HL-60/S4 treated with retinoic acid at 250 ng/mL for 4 days and 3 days (cell line): ENCODE data around the gene OPRM1.
"Not testable (repeated sequence)": the region's sequence is repeated elsewhere in the genome, so short reads cannot be mapped to it uniquely, and the experiment has no call there.

Source experiments
- in situ Hi-C: fragments of 300-500 bp; cut with MboI; formaldehyde crosslinking; loops from 2 replicates; pipeline ENCODE4 v1.7.0; 2022; ENCODE audit warnings: low sequenced_read_pairs

The OPRM1 gene

DNA sequence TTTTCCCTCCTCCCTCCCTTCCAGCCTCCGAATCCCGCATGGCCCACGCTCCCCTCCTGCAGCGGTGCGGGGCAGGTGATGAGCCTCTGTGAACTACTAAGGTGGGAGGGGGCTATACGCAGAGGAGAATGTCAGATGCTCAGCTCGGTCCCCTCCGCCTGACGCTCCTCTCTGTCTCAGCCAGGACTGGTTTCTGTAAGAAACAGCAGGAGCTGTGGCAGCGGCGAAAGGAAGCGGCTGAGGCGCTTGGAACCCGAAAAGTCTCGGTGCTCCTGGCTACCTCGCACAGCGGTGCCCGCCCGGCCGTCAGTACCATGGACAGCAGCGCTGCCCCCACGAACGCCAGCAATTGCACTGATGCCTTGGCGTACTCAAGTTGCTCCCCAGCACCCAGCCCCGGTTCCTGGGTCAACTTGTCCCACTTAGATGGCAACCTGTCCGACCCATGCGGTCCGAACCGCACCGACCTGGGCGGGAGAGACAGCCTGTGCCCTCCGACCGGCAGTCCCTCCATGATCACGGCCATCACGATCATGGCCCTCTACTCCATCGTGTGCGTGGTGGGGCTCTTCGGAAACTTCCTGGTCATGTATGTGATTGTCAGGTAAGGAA is at the start of gene OPRM1:
Gene OPRM1, plus strand, starts transcription at position 10 of the 612 bp plus-strand sequence. Its CDS starts 305 bp downstream, at position 315.
- in situ Hi-C loops = no loop called here

DNA sequence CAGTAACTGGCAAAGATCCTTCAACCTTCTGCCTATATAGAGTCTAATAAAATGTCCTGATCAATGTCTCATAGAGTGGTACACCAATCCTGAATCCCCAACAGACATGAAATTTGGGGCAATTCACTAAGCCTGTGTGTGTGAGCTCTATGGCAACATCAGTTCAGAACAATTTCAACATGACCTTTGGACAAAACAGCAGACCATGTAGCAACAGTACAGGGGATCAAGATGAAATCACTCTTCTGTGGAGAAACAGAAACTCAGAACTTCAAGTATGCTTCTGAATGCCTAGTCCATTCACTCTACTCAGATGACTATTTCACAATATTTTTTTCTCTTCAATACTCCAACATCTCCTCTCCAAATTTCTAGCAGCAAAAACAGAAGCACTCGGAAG is 49.1 kb upstream of the OPRM1 start:
- in situ Hi-C loops = no loop called here

DNA sequence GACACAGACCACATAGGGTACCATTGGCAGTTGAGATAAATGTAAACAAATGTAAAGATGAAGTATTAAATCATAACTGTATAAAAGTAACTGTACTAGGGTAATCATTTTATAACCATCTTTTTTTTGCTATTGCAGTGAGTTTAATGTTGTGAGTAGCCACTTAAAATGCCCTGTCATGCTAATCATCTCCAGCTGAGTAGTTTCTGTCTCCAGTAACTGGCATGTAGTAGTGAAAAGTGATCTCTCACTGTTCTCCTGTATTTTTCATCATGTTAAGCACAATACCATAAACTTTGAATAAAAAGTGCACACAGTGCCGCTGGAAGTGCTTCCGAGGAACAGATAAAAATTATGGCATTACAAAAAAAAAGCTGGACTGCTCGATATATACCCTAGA is 45.0 kb upstream of the OPRM1 start:
- in situ Hi-C loops = no loop called here

DNA sequence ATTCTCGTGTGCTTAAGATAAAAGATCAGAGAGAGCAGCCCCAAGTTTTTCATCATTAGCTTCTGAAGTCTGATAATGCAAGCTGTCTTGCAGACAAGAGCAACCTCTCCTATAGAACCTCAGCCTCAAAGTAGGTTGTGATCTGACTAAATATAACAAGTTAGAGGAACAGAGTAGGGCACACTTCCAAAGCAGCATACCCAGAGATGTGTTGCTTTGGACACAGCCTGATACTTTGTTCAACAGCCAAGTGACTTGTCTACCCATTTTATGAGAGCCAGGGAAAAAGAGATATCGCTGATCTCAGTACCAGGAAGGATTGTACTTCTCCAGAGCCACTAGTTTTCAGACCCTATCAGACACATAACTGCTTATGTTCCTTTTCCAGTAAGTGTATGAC is 44.2 kb upstream of the OPRM1 start:
- in situ Hi-C loops = no loop called here

DNA sequence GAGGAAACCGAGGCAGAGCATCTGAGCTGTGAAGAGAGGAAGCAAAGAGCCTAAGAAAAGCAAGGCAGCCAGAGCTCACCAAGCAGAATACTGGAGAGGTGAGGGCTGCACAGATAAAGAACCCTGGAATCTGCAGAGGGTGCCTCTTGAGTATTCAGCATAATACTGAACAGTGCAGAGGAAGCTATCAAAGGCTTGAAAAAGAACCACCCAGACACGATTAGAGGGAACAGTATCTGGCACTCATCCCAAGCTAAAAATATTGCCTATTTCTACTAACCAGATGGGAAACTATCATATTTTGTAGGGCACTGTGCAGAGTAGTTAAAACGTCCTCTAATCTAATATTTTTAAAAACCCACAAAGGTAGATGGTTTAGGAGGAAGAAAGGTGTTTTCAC is 41.8 kb upstream of the OPRM1 start:
- in situ Hi-C loops = no loop called here

DNA sequence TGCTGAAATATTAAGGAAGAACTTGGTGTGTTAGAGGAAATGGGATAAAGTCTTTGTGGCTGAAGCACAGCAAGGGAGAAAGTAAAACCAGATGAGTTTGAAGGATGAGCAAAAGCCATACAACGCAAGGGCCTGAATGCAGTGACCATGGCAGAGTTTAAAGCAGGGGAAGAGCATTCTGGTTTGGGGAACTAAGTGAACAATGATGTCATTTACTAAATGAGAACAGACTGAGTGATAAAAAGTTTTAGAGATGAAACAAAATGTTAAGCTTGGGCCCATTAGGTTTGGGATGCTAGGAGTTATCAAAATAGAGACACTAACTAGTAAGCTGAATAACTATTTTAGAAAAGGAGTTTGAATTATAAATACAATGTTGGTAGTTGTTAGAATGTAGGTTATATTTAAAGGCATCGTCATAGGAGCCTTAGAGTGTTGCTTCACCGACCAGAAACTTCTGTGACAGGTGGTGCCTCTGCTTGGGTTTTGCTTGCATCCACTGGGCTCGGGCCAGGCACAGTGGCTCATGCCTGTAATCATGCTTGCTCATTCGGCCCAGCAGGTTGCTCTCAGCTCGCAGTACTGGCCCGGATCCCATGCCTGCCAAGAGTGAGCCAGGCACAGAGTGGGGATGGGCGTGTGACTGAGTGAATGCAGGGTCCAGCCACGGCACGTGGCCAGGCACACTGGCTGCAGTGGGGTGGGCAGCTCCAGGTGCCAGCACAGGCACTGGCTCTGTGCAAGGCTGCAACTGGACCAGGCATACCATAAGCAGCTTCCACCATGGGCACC is 37.4 kb upstream of the OPRM1 start:
- in situ Hi-C loops = no loop called here

DNA sequence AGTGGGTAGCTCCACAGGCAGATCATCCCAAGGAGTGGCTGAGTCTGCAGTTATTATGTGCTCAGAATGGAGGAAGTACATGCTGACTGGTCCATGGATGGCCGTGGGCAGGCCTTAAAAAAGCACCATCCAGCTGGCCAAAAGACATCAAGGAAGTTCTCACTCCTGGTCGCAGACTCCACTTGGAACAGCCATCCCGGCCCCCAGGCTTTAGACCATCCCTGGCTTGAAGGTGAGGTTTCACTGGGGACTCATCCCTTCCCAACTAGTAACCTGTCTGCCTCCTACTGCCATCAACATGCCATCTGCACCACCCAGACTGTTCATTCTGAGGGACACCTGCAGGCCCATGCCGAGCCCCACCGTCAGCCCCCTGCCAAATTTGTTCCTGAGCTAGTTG is 36.1 kb upstream of the OPRM1 start:
- in situ Hi-C loops = no loop called here

DNA sequence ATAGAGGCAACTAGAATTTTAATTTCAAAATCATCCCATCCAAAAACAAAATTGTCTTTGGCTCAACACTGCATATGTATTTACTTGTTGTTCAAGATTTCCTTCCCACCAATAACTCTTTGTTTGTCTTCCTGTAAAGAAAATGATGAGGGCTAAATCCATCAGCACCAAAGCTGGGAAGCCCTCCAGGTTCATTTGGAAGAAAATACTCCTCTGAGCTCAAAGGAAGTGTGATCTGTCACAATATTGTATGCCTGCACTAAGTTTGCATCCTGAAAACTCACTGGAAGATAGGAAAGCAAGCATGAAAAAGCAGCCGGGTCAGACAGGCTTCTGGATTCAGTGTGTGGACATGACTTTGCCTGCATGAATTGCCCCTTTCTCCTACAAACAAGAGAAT is 28.7 kb upstream of the OPRM1 start:
- in situ Hi-C loops = no loop called here

DNA sequence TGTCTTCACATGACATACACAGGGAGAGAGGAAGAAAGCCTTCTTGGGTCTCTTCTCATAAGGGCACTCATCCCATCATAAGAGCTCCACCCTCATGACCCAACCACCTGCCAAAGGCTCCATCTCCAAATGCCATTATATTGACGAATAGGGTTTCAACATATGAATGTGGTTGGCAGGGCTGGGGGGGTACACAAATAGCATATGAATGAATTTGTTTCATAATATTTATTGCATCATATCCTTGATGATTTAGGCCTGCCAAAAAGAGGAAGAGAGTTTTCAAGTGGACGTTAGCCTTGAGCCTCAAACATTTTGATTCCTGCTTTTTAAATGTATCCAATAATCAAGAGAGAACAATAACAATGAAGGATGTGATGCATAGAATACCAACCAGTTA is 26.2 kb upstream of the OPRM1 start:
- in situ Hi-C loops = no loop called here

DNA sequence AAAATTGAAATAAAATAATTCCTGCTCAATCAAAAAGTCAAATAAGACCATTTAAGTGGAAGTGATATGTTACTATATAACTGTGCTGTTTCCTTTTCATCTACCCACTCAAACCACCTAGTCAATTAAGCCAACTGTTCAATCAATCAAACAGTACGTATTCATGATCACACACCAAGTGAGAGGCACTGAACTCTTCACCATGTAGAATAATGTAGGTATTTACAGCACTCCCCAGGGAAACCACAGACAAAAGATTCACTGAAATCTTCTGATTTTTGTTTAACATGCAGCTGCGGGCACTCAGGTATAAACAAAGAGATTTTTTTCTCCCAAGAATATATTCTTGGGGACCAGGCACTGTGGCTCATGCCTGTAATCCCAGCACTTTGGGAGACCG is 21.3 kb upstream of the OPRM1 start:
- in situ Hi-C loops = no loop called here

DNA sequence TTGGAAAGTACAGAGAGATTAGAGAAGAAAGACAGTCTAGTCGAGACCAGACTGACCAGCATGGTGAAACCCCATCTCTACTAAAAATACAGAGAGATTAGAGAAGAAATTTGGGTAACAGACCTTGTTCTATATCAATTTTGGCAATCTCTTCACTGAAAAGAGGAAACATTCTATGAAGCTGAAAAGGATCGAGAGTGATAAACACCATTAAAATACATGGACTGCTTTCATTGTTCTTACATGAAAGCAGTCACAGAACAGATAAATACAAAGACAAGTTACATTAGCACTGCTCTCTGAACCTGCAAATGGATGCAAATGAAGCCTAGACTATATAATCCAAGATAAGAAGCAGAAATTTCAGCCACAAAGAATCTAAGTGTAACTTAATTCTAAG is 8.4 kb upstream of the OPRM1 start:
- in situ Hi-C loops = no loop called here

DNA sequence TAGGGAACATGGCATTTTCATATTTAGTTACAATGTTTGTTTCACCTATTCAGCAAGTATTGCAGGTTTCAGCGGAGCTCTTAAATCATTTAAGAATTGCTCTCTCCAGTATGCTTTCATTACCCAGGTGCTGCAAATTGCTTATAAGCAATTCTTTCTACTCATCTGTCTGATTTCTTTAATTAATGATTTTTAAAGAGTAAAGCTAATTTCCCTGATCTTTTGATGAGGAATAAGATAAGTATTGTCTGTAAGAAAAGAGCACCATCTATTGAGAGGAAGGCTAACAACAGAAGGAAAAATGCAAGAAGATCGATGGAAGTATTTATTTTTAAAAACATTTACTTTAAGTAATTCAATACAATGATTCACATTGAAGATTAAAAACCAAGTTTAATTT is 2.0 kb downstream of the OPRM1 start:
- in situ Hi-C loops = no loop called here

DNA sequence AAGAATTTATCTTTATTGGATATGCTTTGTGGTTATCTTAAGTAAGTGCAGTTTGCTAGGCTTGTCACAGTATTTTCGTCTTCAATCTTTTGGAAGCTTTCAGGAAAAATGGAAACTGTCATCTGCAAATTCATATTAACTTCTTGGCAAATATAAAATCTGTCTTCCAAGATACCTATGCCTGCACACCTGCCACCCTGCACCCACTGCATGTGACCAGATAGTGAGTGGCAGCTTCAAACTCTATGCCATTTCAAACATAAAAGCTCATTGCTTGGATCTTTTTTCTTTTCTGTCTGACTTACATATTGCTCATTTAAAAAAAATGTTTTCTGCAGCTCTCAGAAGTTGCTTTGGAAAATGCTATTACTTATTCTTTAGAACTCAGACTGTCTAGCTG is 14.1 kb downstream of the OPRM1 start:
- in situ Hi-C loops = no loop called here

DNA sequence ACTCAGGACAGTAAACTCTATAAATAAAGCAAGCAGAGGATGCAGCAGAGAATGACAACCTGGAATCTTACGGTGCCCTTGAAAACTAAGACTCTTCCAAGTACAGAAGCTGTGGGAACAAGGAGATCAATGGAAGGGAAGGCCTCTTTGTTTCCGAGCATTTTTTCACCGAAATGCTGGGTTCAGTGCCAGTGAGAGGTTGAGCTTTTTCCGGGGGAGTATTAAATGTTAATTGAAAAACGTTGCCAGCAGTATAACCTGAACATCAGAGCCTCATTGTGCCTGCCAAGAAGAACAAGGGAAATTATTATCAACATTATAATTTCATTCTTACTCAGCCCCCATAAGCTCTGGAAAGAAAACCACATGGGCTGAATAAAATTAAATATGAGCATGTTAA is 17.5 kb downstream of the OPRM1 start:
- in situ Hi-C loops = no loop called here

DNA sequence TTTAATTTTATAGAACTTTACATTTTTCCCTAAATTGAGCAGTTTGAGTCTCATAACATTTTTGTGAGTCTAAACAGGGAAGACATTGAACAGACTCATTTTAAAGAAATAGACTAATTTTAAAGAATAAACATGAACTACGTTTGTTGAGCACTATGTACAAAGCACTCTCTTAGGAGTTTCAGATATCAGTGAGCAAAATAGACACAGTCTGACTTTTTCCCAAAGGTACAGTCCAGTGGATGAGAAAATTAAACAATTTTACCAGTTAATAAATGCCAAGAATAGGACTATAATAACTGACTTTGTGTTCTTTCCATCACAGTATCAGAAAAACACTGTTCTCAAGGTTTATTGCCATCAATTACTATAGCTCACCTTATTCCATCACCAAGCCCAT is 18.1 kb downstream of the OPRM1 start:
- in situ Hi-C loops = no loop called here

DNA sequence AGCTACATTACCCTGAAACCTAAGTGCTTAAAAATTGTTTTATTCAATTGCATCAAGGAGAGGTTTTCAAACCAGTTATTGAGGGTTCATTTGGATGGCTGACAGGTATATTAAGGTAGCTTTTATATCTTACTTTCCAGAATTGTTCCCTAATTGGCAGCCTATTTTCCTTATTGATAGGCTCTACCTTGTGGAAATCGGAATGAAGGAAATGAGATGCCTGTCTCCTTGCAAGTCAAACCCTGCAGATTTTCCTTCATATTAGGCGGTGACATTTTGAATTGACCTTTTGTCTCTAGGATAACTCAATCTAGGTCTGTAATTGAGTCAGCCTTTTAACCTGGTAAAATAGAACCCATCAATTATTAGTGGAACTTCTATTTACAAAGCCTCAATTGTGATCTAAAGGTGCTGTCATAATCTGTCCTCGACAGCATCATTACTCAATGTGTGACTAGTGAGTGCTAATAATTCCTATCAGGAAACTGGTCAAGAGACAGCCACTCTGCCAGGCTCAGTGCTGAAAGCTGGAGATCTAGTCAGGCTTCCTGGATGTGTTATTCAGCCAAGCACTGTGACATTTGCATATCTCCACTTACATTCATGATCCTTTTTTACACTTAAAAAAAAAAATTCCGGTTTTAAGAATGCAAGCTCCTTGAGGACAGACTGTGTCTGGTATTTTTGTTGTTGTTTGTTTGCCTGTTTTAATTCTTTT is 20.1 kb downstream of the OPRM1 start:
- in situ Hi-C loops = no loop called here

DNA sequence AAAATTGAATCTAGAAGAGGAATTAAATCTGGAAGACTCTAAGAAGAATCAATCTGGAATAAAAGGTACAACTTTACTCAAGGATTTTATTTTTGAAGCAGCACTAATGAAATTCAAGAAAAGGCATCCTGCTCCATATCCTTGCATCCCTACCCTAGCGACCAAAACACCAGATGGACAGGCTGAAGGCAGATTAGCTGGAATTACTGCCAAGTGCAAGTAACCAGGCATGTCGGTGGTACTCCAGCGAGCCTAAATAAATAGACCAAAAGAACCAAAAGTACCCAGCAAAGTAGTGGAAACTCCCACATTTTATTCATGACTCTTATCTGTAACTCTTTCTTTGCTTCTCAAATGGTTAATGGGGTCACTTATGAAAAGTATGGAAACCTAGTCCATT is 21.0 kb downstream of the OPRM1 start:
- in situ Hi-C loops = no loop called here

DNA sequence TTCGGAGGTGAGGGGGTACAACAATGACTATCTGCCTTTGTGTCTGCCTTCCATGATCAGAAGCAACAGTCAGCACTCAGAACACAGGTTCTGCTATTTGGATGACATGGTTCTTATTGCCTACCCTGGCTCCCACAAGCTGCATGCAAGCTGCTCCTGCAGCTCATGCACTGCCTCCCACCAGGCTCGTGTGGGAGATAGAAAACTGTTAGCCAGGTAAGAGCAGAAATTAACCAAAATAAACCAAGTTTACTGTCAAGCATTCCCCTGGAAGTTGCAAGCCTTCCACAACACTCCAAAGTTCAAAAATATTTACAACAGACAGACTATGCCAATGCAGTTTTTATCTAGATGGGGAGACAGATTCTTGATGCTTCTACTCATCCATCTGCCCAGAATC is 31.0 kb downstream of the OPRM1 start:
- in situ Hi-C loops = no loop called here

DNA sequence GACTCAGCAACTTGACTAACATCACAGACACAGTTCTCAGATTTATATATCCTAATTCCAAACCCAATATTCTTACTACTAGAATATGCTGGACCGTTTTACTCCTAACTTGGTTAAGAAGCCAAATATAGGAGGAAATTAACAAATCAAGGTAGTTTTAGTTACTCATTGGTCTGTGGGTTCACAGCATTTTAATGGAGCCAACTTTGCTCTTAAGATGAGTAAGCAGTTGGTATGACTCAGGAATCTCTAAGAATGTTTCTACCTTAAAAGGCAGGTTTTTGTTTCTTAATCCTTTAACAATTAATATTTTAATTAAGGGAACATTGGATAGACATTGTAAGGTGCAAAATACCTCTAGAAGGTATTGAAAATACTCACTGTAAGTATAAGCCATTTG is 31.6 kb downstream of the OPRM1 start:
- in situ Hi-C loops = no loop called here

DNA sequence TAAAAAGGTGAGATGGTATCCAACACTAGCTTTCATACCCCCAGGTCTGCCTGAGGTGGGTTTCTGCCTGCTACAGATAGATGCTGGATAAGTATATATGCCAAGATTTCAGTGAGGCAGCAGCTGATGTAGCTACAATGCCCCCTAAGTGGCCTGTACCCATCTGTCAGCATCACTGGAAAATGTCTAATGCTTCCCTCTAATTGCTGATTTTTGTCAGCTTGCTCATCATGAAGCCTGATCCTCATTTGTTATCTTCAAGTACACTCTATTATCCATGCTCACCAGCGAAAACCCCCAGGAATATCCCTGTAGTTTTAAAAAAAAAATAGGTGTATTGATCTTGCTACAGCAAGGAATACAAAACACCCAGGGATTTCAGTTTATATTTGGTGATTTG is 32.2 kb downstream of the OPRM1 start:
- in situ Hi-C loops = no loop called here

DNA sequence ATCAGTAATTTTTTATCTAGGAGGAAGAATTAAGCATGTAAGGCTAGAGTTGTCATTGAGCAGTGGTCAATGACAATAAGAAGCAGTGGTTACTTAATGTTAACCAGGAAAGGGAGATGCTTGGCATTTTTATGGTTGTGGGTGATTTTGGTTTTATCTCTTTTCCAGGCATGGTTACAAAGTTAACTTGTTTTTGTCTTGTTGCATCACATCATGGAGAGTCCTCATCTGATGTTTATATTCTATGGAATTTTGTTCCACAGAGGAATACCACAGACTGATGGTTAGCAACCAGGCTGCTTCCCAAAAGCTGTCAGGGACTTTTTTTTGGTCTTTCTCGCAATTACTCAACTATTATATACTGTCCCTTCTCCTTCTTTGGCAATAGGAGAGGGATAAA is 32.7 kb downstream of the OPRM1 start:
- in situ Hi-C loops = no loop called here

DNA sequence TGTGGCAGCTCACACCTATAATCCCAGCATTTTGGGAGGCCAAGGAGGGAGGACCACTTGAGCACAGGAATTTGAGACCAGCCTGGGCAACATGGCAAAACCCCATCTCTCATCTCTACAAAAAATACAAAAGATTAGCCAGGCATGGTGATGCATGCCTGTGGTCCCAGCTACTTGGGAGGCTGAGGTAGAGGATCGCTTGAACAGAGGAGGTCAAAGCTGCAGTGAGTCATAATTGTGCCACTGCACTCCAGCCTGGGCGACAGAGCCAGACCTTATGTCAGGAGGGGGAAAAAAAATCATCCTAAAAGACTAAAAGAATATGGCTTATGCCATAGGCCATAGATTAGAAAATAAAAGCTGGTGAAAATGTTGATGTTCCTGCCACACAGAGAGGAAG is 39.6 kb downstream of the OPRM1 start:
- in situ Hi-C loops = not testable (repeated sequence)
